ENCODE results near the gene SPRING1. TPM values are rescaled to one million over a fixed set of nuclear protein-coding genes. Genes with fewer than 3 reads are reported as not detected.
"Not testable (repeated sequence)": the region's sequence is repeated elsewhere in the genome, so short reads cannot be mapped to it uniquely, and the experiment has no call there.

Gene SPRING1
- polyA plus RNA-seq, 10 donors = 9.5 to 17.4 (median 12.2) TPM

DNA sequence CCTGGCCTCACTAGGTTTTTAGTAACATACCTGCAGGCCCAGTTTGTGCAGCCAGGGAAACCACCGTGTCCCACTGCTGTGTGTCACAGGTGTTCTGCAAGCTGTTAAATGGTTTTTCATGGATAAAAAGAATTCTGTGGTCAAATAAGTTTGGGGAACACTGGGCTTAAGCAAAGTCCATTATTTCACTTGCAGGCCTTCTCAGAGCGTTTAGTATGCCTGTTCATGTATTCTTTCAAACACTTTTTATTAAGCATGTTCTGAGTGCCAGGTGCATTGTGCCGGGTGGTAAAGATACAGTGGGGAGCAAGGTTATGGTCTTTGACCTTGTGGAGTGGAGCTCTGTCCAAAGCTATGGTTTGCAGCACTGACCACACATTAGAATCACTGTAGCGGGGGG, 7.7 kb upstream of the SPRING1 start:
- DNase-seq = no peak

DNA sequence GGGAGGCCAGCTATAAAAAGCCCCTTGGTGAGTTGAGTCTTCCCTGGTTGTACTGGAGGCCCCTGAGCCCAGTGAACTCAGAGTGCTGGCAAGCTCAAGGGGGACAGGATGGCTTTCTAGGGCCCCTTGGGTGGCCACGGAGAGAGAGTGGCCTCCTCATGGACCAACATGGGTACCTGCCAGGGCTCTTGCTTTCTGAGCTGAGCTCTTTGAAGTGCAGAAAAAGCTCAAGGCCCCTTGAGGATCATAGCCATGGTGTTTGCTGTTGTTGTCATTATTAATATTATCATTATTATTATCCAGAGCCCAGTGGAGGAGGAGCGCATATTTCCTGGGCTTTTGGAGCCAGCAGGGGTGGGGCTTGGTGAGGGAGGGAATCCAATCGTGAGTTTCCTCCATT, 6.9 kb upstream of the SPRING1 start:
- DNase-seq = peak in 1 of 3 donors; percentile 68

DNA sequence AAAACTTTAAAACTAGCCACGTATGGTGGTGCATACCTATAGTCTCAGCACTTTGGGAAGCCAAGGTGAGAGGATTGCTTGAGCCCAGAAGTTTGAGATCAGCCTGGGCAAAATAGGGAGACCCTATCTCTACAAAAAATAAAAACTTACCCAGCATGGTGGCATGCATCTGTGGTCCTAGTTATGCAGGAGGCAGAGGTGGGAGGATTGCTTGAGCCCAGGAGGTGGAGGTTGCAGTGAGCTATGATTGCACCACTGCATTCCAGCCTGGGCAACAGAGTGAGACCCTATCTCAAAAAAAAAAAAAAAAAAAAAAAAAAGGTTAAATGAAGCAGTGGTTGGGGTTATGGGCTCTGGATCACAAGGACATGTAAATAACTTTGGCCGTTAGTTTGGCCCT, 4.9 kb upstream of the SPRING1 start:
- not testable (repeated sequence) for DNase-seq

GRCh38 chr12:116739381-116739887, 1.6 kb upstream of the SPRING1 start:
- DNase-seq = no peak

DNA sequence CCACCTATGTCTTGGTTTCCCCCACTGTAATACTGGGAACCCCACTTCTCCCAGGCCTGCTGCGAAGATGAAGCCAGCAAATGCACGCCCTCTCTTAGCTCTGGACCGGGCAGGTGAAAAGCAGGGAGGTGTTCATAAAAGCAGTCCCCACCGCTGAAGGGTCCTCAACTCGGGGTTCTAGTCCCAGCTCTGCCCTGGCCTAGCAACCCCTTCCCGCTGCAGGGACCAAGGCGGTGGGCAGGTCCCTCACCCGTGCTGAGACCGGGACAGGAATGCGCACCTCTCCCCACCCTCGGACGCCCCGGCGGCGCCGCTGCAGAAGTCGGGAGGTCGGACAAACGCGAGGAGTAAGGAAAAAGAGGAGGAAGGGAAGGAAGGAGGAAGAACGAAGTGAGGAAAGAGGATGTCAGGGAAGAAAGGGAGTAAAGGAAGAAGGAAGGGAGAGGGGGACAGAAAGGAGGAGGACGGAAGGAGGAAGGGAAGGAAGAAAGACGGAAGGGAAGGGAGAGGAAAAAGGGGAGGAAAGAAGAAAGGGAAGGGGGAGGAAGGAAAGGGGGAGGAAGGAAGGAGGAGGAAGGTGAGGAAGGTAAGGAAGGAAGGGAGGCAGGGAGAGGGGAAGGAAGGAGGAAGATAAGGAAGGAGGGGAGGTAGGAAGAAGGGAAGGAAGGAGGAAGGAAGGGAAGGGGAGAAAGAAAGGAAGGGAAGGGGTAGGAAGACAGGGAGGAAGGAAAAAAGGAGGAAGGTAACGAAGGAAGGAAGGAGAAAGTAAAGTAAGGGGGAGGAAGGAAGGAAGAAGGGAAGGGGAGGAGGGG, 701 bp downstream of the SPRING1 start:
- DNase-seq = no peak

DNA sequence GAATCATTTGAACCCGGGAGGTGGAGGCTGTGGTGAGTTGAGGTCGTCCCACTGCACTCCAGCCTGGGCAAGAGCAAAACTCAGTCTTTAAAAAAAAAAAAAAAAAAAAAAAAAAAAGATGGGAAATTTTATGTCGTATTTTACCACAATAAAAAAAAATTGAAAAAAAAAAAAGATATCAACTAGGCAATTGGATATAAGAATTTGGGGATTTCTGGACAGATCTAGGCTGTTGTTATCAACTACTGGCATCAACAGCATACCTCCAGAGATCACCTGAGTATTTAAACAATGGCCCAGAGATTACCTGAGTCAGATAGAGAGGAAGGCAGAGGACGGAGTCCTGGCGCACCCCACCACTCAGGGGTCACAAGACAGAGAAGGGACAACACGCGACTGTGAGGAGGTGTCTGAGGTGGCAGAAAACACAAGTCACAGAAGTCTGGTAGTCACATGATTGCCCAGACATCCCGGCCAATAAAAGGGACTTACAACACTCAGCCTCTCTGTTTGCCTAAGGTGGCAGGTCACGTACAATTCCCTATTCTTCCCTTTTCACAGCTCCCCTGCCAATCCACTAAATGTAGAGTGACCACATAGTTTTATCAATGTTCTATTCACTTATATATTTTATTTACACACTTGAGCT, 1.8 kb downstream of the SPRING1 start:
- no peak for DNase-seq

- no peak for DNase-seq
These were observed 2.8 kb downstream of the SPRING1 start for GRCh38 chr12:116735084-116735483.

GRCh38 chr12:116734156-116734768, 3.6 kb downstream of the SPRING1 start:
- no peak for DNase-seq

- DNase-seq = no peak
These were observed 6.1 kb downstream of the SPRING1 start for GRCh38 chr12:116731801-116732200.

DNA sequence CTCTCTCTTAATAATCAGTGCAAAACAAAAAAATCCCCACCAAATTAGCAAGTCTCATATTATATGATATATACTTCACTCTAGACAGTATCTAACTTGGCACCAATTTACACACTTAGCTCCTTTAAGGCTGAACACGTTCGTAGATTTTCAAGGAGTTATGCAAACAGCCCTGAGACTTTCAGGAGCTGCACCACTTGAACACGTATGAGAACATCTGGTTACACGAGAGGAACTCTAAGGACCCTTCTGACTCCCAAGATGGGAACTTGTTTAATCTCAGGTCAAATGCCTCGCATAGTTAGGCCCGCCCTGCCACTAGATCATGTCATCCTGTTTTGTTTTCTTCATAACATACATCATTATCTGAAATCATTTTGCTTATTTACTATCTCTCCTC, 10.0 kb downstream of the SPRING1 start:
- DNase-seq = no peak

- no peak for DNase-seq
These were observed 10.6 kb downstream of the SPRING1 start for GRCh38 chr12:116727261-116727660.

GRCh38 chr12:116726694-116727093, 11.2 kb downstream of the SPRING1 start:
- peak in 1 of 3 donors; percentile 39 for DNase-seq

DNA sequence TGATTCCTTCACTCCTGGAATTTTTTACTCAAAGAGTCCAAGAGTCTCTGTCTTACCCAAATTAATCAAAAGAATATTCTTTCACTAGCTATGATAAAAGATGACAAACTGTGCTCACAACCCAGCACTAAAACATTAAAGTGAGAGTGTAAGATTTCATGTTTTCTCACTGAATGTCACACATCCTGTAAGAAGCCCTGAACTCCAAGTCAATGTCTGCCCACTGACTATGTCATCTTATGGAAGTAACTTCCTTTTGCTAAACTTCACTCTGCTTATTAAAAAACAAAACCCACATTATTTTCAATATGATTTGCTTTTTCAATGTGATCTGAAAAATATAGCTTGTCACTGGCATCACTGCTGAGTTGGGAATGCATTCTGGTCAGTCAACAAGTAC, 15.6 kb downstream of the SPRING1 start:
- DNase-seq = no peak

GRCh38 chr12:116719731-116720528, 17.9 kb downstream of the SPRING1 start:
- DNase-seq = no peak

GRCh38 chr12:116718655-116719454, 19.0 kb downstream of the SPRING1 start:
- DNase-seq = no peak

DNA sequence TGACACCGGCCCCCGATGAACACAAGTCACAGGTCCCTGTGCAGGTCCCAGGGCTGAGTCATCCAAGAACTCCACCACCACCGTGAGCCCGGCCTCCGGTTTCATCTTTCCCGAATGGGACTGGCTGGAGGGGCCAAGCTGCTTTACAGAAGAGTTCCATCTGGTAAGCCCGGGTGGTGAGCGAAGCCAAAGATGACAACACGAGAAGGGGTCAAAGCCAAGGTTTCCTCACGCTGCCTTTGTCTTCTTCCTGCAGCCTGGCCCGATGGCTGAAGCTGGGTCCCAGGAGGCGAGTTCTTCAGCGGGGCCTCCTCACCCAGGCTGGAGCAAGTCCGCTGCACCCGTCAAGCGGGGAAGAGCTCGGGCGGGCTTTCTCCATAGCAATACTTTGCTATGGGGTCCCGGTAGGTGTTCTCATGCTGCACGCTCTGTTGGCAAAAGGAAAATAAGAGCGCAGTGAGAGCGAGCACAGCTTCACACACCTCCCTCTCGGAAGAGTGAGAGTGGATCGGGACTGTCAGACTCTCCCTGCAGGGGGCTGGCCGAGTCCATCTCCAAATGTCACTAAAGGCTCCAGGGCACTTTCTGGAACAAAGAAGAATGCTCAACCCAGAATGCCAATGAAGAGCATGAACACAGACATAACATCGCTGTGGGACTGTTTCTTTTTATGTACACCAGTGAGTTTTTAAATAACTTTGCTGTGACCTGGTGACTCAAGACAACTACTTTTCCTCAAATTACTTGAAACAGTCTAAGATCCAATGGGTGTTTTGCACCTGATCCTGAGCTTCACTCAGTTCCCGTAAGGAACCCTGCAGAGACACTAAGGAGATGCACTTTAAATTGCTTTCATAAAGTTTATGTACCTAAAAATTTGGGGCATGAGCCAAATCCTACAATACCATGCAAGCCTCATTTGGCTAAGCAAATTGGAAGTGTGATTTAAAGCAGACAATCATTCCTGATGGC, 20.1 kb downstream of the SPRING1 start:
- DNase-seq = peak; percentile 56 to 93 (median 88)

DNA sequence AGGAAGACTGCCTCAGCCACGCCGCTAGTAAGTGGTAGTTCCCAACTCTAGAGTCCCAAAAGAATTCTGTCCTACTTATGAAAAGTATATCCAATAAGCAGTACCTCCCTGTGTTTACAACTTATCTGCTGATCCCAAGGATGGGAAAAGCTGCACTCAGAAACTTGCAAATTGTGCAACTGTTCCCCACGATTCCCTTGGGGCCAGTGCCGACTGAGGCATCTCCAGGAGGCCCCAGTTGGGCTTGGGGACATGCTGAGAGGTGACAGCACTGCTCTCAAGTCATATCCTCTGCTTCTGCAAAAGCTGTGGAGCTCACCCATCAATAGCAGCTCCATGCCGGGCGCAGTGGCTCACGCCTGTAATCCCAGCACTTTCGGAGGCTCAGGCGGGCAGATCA, 23.7 kb downstream of the SPRING1 start:
- DNase-seq = no peak

GRCh38 chr12:116713527-116713926, 24.3 kb downstream of the SPRING1 start:
- no peak for DNase-seq

- no peak for DNase-seq
These were observed 25.2 kb downstream of the SPRING1 start for GRCh38 chr12:116712458-116713303.

Measured in muscle of back (tissue), 11 donors.